Adrenal gland (tissue), 5 donors: ENCODE results near the gene ITPK1.

Source experiments
- CTCF ChIP-seq, 6 experiments: fragments of 450-650 bp in 4 of 6; fragments of 200-600 bp in 2 of 6; sonication (generic) in 1 of 6; IDR thresholded peaks; 1 replicate in 5 of 6; 2 replicates in 1 of 6; pipeline versions ENCODE4 v1.5.1 to v1.8.0; 2016 to 2021; ENCODE audit warnings: antibody characterized with exemption in 6 of 6, mild to moderate bottlenecking in 2 of 6, moderate library complexity in 1 of 6
- POLR2A ChIP-seq, 2 donors: fragments of 450-650 bp; IDR thresholded peaks; one replicate each; pipeline ENCODE4 v1.6.1; 2017; ENCODE audit warnings: antibody characterized with exemption in 2 of 2, mild to moderate bottlenecking in 2 of 2, moderate library complexity in 1 of 2
- donor health status: DM: no; HTN: no; CAD: no.

GRCh38 chr14:93047661-93048060 lies 68.1 kb downstream of the ITPK1 start:
- TF ChIP-seq CTCF (IDR thresholded peaks at IDR 0.05): no peak
- TF ChIP-seq POLR2A (IDR thresholded peaks at IDR 0.05): no peak
